Central memory CD8-positive, alpha-beta T cell (primary cell): ENCODE data around the gene COL5A3.
"Not testable (repeated sequence)": the region's sequence is repeated elsewhere in the genome, so short reads cannot be mapped to it uniquely, and the experiment has no call there.

Experiments used
- ATAC-seq: fragments of 150-1000 bp; cut with Tn5 transposase; replicated peaks from 2 replicates; pipeline ENCODE4 v1.10.0; 2022; ENCODE audit warnings: mild to moderate bottlenecking, moderate FRiP score, moderate number of reproducible peaks; ENCODE audit not compliant: poor library complexity, severe bottlenecking; ENCODE audit errors: extremely low read depth
- DNase-seq, 2 donors: peaks; one replicate each; pipeline ENCODE4 v3.0.0; 2021; ENCODE audit warnings: low spot score in 2 of 2
- H3K27ac Mint-ChIP-seq: one replicate; pipeline ENCODE4 v1.8.0; 2022; ENCODE audit warnings: low read depth, mild to moderate bottlenecking, moderate library complexity, mixed read lengths
- H3K27me3 Mint-ChIP-seq: one replicate; pipeline ENCODE4 v1.8.0; 2022; ENCODE audit warnings: mixed read lengths
- H3K36me3 Mint-ChIP-seq: one replicate; pipeline ENCODE4 v1.8.0; 2022; ENCODE audit warnings: mild to moderate bottlenecking, moderate library complexity, mixed read lengths; ENCODE audit not compliant: insufficient read depth
- H3K4me1 Mint-ChIP-seq: one replicate; pipeline ENCODE4 v1.8.0; 2022; ENCODE audit warnings: mixed read lengths
- H3K4me3 Mint-ChIP-seq: one replicate; pipeline ENCODE4 v1.8.0; 2022; ENCODE audit warnings: mild to moderate bottlenecking, moderate library complexity, mixed read lengths
- H3K9me3 Mint-ChIP-seq: one replicate; pipeline ENCODE4 v1.8.0; 2022; ENCODE audit warnings: mixed read lengths

The COL5A3 gene

GRCh38 chr19:9939301-9939913, 70.9 kb downstream of the COL5A3 start:
- Mint-ChIP-seq H3K27me3 (peaks cover 77% of the 10 kb centered on the region), H3K9me3 (peaks cover 11% of the 10 kb centered on the region), H3K4me1 (peaks cover 22% of the 10 kb centered on the region), H3K27ac (no peak overlapping the region), H3K36me3 (no peaks in the 10 kb centered on the region), H3K4me3 (no peak overlapping the region)
- ATAC-seq, result no peak
- no peak for DNase-seq

- Mint-ChIP-seq H3K9me3 (peaks cover 6% of the 10 kb centered on the region), H3K36me3 (no peaks in the 10 kb centered on the region), H3K27ac (no peak overlapping the region), H3K27me3 (peaks cover 81% of the 10 kb centered on the region), H3K4me3 (peak overlapping the region; percentile 75), H3K4me1 (peaks cover 34% of the 10 kb centered on the region)
- DNase-seq, result no peak
- no peak for ATAC-seq
These were observed 73.3 kb downstream of the COL5A3 start for GRCh38 chr19:9937001-9937411.

GRCh38 chr19:9936326-9937000, 73.8 kb downstream of the COL5A3 start, which contains the start of gene OLFM2:
OLFM2 (minus strand) TSS chr19:9936515; CDS start chr19:9936366, 149 bp downstream.
- peak within 1 kb of the TSS; percentile 75 for H3K4me3 Mint-ChIP-seq
- DNase-seq (no peak), ATAC-seq (no peak)
- H3K36me3 Mint-ChIP-seq, result no peaks in the 10 kb centered on the region
- H3K27ac Mint-ChIP-seq, result no peak within 1 kb of the TSS
- peaks cover 81% of the 10 kb centered on the region for H3K27me3 Mint-ChIP-seq
- peaks cover under 1% of the 10 kb centered on the region for H3K9me3 Mint-ChIP-seq
- peaks cover 34% of the 10 kb centered on the region for H3K4me1 Mint-ChIP-seq

GRCh38 chr19:9935506-9936325, 74.6 kb downstream of the COL5A3 start:
- H3K27ac Mint-ChIP-seq, result no peak overlapping the region
- no peaks in the 10 kb centered on the region for H3K36me3 Mint-ChIP-seq
- no peaks in the 10 kb centered on the region for H3K9me3 Mint-ChIP-seq
- DNase-seq (no peak), ATAC-seq (no peak)
- H3K4me1 Mint-ChIP-seq, result peaks cover 38% of the 10 kb centered on the region
- peaks cover 75% of the 10 kb centered on the region for H3K27me3 Mint-ChIP-seq
- peak overlapping the region; percentile 23 for H3K4me3 Mint-ChIP-seq

GRCh38 chr19:9934132-9934950, 76.0 kb downstream of the COL5A3 start:
- H3K27me3 Mint-ChIP-seq, result peaks cover 66% of the 10 kb centered on the region
- no peak overlapping the region for H3K27ac Mint-ChIP-seq
- no peaks in the 10 kb centered on the region for H3K9me3 Mint-ChIP-seq
- peak; percentile 45 for ATAC-seq
- no peak overlapping the region for H3K4me3 Mint-ChIP-seq
- DNase-seq, result peak; percentile 72 to 85
- no peaks in the 10 kb centered on the region for H3K36me3 Mint-ChIP-seq
- peaks cover 40% of the 10 kb centered on the region for H3K4me1 Mint-ChIP-seq

- no peak for ATAC-seq
These were observed 77.5 kb downstream of the COL5A3 start for GRCh38 chr19:9932835-9933234.

GRCh38 chr19:9931629-9932028, 78.7 kb downstream of the COL5A3 start:
- ATAC-seq, result no peak
- Mint-ChIP-seq H3K4me1 (peaks cover 33% of the 10 kb centered on the region), H3K36me3 (no peaks in the 10 kb centered on the region), H3K27ac (no peak overlapping the region), H3K27me3 (peaks cover 57% of the 10 kb centered on the region), H3K4me3 (no peak overlapping the region), H3K9me3 (no peaks in the 10 kb centered on the region)
- no peak for DNase-seq

More at GRCh38 chr19:9932835-9933234, 77.5 kb downstream of the COL5A3 start:
- Mint-ChIP-seq H3K4me3 (peak overlapping the region; percentile 19), H3K9me3 (no peaks in the 10 kb centered on the region), H3K4me1 (peaks cover 40% of the 10 kb centered on the region), H3K27ac (no peak overlapping the region), H3K36me3 (no peaks in the 10 kb centered on the region), H3K27me3 (peaks cover 69% of the 10 kb centered on the region)
- DNase-seq, result no peak

- H3K9me3 Mint-ChIP-seq, result no peaks in the 10 kb centered on the region
- no peaks in the 10 kb centered on the region for H3K4me1 Mint-ChIP-seq
- ATAC-seq (no peak), DNase-seq (no peak)
- peaks cover 45% of the 10 kb centered on the region for H3K27me3 Mint-ChIP-seq
- H3K36me3 Mint-ChIP-seq, result no peaks in the 10 kb centered on the region
- no peak overlapping the region for H3K27ac Mint-ChIP-seq
- no peak overlapping the region for H3K4me3 Mint-ChIP-seq
These were observed 86.9 kb downstream of the COL5A3 start for GRCh38 chr19:9923440-9923839.

- H3K4me3 Mint-ChIP-seq, H3K4me1 Mint-ChIP-seq, H3K9me3 Mint-ChIP-seq, DNase-seq, H3K36me3 Mint-ChIP-seq, ATAC-seq, H3K27ac Mint-ChIP-seq: not testable (repeated sequence)
- H3K27me3 Mint-ChIP-seq, result peaks cover 51% of the 10 kb centered on the region
These were observed 87.4 kb downstream of the COL5A3 start for GRCh38 chr19:9922782-9923379.

- Mint-ChIP-seq H3K4me1 (peaks cover 6% of the 10 kb centered on the region), H3K27me3 (peaks cover 47% of the 10 kb centered on the region), H3K36me3 (peaks cover 5% of the 10 kb centered on the region), H3K4me3 (no peak overlapping the region), H3K27ac (no peak overlapping the region), H3K9me3 (no peaks in the 10 kb centered on the region)
- no peak for ATAC-seq
- DNase-seq, result no peak
These were observed 93.0 kb downstream of the COL5A3 start for GRCh38 chr19:9917321-9917720.

GRCh38 chr19:9916719-9917118, 93.6 kb downstream of the COL5A3 start:
- Mint-ChIP-seq H3K36me3 (peaks cover 5% of the 10 kb centered on the region), H3K27me3 (peaks cover 47% of the 10 kb centered on the region), H3K9me3 (no peaks in the 10 kb centered on the region), H3K27ac (no peak overlapping the region), H3K4me3 (no peak overlapping the region), H3K4me1 (peaks cover 6% of the 10 kb centered on the region)
- DNase-seq, result no peak
- ATAC-seq, result no peak
